AG04449 (cell line): Measurements from ENCODE around the gene SOWAHC.

Experiments
- CTCF ChIA-PET: fragments of 350-600 bp; formaldehyde crosslinking; extraction: SDS; loops from one replicate; lab custom pipeline; 2021; ENCODE audit warnings: antibody characterized with exemption; lab: Yijun Ruan, JAX
- POLR2A ChIA-PET: fragments of 400-600, 350-600 bp; formaldehyde crosslinking; extraction: SDS; loops from one replicate; lab custom pipeline; 2020; ENCODE audit warnings: antibody characterized with exemption, inconsistent platforms; lab: Yijun Ruan, JAX
- DNase-seq: peaks from one replicate; pipeline ENCODE4 v3.0.0-alpha.2; 2010; ENCODE audit warnings: low read depth, low spot score
- H3K4me3 ChIP-seq: 2 replicates; pipeline ENCODE4 v1.5.1; 2011; ENCODE audit warnings: low read depth, mild to moderate bottlenecking, control low read depth, low read length
- TF ChIP-seq, protein P1 (sequence below): IDR thresholded peaks from one replicate; pipeline ENCODE4 v1.5.1; 2011; ENCODE audit warnings: mild to moderate bottlenecking, moderate library complexity, low read length, control low read depth, inconsistent platforms; ENCODE audit not compliant: insufficient read depth; ENCODE audit errors: missing control alignments

Gene SOWAHC

DNA sequence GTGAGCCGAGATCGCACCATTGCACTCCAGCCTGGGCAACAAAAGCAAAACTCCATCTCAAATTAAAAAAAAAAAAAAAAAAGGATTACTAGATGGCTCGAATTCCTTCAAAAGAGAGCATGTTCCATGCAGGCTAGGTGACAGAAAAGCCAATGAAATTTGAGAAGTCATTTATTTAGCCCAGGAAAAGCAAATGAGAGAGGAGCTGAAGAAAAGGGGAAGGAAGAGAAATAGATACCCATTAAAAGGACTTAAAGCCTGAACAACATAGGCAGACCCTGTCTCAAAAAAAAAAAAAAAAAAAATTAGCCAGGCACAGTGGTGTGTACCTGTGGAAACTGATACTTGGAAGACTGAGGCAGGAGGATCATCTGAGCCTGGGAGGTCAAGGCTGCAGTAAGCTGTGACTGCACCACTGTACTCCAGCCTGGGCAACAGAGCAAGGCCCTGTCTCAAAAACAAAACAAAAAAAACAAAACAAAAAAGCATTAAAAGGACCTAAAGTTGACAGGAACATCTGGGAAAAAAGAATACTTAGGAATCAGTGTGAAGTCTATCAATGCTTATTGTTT, 11.5 kb upstream of the SOWAHC start:
- TF ChIP-seq, protein P1, sequence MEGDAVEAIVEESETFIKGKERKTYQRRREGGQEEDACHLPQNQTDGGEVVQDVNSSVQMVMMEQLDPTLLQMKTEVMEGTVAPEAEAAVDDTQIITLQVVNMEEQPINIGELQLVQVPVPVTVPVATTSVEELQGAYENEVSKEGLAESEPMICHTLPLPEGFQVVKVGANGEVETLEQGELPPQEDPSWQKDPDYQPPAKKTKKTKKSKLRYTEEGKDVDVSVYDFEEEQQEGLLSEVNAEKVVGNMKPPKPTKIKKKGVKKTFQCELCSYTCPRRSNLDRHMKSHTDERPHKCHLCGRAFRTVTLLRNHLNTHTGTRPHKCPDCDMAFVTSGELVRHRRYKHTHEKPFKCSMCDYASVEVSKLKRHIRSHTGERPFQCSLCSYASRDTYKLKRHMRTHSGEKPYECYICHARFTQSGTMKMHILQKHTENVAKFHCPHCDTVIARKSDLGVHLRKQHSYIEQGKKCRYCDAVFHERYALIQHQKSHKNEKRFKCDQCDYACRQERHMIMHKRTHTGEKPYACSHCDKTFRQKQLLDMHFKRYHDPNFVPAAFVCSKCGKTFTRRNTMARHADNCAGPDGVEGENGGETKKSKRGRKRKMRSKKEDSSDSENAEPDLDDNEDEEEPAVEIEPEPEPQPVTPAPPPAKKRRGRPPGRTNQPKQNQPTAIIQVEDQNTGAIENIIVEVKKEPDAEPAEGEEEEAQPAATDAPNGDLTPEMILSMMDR: no peak
- POLR2A ChIA-PET: interaction anchor here (0.7 kb wide), 1 partner anchor 1240 kb away, joined by 3 read pairs; no protein-coding TSS in a partner anchor
- no peak overlapping the region for H3K4me3 ChIP-seq
- CTCF ChIA-PET: no interaction called here
- no peak for DNase-seq

DNA sequence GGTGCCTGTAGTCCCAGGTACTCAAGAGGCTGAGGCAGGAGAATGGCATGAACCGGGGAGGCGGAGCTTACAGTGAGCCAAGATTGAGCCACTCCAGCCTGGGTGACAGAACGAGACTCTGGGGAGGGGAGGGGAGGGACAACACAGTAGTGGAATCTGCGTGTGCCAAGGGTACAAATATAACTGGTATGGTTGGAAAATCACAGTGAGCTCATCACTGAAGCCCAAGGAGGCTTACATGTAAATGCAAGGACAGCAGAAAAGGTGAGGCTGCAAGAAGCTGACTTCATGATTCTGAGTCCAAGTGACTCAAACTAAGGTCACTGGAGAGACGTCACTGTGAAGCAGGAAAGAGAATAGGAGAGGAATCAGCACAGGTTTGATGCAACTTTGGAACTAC, 9.6 kb upstream of the SOWAHC start:
- ChIA-PET CTCF (interaction anchor here (1.8 kb wide), 1 partner anchor 131 kb away, joined by 5 read pairs; no protein-coding TSS in a partner anchor), POLR2A (no interaction called here)
- DNase-seq: no peak
- TF ChIP-seq, protein P1: no peak
- no peak overlapping the region for H3K4me3 ChIP-seq

DNA sequence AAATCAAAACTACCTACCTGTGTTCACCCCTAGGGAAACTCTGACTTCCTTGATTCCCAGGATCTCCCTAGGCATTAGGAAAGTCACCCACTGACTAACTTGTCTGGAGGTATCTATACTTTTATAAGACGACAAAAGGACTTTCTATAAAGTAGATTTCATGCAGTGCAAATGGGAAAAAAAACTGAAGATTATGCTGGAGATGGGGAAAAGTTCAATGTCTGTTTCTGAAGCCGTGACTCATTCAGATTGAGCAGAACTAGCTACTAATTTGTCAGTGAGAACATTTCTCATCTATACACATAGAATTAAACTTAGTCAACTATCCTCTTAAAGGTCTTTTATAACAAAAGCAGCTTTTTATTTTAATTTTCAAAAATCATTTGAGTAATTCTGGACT, 6.4 kb upstream of the SOWAHC start:
- POLR2A ChIA-PET: no interaction called here
- DNase-seq: no peak
- H3K4me3 ChIP-seq: no peak overlapping the region
- CTCF ChIA-PET: interaction anchor here (0.5 to 1.9 kb wide), 4 partner anchors 33 to 64 kb away, joined by 3 to 11 read pairs (median 6); no protein-coding TSS in a partner anchor
- TF ChIP-seq, protein P1: no peak

DNA sequence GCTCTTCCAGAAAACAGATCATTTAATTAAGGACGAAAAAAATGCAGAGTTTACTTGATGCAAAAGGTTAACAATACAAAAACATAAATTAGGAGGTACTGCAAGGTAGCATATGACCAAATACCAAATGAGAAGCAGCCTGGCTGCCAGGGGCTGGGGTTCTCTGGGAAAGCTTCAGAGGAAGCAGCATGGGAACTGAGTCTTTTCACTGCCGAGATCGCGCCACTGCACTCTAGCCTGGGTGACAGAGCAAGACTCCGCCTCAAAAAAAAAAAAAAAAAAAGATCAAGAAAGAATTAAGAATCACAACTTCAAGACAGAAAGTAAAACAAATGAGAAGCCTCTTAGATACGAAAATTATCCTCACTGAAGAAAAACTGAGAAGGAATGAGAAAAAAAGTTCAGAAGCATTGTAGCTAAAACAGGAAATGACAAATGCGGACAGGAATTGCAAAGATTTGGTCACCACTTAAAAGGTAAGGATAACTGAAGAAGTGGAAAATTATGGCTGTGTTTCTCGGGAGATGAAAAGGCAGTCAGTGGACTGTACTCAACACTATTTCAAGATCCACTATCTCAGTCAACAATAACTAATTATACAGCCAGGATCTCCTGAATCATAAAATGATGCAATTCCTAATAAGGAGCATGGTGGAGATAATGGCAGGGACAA, 4.7 kb upstream of the SOWAHC start:
- ChIA-PET CTCF (interaction anchor here (1.4 to 1.5 kb wide), 2 partner anchors 12 to 63 kb away, joined by 3 to 5 read pairs; no protein-coding TSS in a partner anchor), POLR2A (interaction anchor here (0.6 kb wide), 2 partner anchors 85 to 96 kb away, joined by 3 to 4 read pairs; no protein-coding TSS in a partner anchor)
- H3K4me3 ChIP-seq: peak overlapping the region; percentile 42
- TF ChIP-seq, protein P1: no peak
- DNase-seq: peak; percentile 14

DNA sequence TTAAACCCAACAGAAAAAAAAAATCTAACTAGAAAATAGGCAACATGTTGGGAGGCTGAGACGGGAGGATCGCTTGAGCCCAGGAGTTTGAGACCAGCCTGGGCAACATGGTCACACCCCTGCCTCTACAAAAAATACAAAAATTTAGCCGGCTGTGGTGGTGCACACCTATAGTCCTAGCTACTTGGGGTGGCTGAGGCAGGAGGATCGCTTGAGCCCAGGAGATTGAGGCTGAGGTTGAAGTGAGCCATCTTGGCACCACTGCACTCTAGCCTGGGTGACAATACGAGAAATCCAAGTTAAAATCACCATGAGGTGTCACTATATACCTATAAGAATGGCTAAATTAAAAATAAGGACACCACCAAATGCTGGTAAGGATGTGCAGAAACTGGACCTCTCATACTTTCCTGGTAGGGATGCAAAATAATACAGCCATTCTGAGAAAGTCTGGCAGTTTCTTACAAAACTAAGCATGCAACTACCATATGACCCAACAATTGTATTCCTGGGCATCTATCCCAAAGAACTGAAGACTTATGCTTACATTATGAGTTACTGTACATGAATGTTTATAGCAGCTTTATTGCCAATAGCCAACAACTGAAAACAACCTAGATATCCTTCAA, 2.6 kb upstream of the SOWAHC start:
- DNase-seq: peak; percentile 79
- CTCF ChIA-PET: interaction anchor here (2.0 kb wide), 1 partner anchor 65 kb away, joined by 13 read pairs; no protein-coding TSS in a partner anchor

More for the DNA sequence above, 2.6 kb upstream of the SOWAHC start:
- TF ChIP-seq, protein P1: no peak
- H3K4me3 ChIP-seq: peak overlapping the region; percentile 74
- POLR2A ChIA-PET: no interaction called here
